GM12874 (cell line): ENCODE measurements around the gene CDC42EP1.
A peak's percentile ranks its signal among the peaks of the same experiment; 100 is the strongest.

Source experiments
- TF ChIP-seq, protein P1 (sequence below): IDR thresholded peaks from 2 replicates; pipeline ENCODE4 v1.5.1; 2011; ENCODE audit warnings: low read depth, mild to moderate bottlenecking, control low read depth, low read length, moderate library complexity; ENCODE audit not compliant: insufficient read depth

The CDC42EP1 gene

DNA sequence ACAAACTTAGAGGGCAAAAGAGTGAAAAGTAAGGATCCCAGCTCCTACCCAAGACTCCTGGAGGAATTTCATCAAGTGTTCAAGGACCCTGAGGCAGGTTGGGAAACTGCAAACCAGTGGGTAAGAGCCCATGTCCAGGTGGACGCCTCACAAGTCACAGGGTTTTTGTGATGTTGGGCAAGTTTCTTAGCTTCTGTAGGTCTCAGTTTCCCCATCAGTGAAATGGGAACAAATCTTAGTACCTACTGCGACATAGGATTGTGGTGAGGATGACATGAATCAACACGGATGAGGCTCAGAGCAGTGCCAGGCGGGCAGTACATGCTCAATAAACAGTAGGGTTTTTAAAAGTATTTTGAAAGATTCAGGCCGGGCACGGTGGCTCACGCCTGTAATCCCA lies 17.3 kb upstream of the CDC42EP1 start:
- TF ChIP-seq, protein P1, sequence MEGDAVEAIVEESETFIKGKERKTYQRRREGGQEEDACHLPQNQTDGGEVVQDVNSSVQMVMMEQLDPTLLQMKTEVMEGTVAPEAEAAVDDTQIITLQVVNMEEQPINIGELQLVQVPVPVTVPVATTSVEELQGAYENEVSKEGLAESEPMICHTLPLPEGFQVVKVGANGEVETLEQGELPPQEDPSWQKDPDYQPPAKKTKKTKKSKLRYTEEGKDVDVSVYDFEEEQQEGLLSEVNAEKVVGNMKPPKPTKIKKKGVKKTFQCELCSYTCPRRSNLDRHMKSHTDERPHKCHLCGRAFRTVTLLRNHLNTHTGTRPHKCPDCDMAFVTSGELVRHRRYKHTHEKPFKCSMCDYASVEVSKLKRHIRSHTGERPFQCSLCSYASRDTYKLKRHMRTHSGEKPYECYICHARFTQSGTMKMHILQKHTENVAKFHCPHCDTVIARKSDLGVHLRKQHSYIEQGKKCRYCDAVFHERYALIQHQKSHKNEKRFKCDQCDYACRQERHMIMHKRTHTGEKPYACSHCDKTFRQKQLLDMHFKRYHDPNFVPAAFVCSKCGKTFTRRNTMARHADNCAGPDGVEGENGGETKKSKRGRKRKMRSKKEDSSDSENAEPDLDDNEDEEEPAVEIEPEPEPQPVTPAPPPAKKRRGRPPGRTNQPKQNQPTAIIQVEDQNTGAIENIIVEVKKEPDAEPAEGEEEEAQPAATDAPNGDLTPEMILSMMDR: no peak

DNA sequence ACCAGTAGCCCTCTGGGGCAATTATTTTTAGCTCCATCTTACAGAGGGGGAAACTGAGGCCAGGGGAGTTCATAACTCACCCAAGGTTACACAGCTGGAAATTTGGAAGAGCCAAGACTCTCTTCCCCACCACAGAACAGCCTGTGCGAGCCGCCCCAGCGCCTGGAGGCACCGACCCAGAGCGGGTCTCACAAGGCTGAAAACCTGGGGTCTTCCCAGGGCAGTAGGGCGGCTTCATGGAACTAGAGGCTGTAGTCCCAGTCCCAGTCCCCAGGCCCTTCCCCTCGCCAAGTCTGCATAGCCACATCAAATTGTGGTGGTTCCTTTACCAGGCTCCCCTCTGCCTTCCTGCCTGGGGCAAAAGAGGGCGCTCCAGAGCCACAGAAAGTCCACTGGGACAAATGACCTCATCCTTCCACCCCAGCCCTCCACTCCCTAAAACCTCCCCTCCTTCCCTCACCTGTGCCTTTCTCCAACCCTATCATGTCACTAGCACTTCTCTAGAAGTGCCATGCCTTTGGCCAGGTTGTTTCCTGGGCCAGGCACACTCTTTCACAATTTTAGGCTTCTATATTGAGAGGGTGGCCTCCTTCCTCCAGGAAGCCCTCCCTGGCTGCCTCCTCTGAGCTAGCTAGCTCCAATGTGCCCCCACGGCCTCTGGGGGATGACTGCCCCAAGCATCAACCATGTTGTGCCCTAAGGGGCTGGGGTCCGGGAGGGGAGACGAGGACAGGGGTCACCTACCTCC lies 15.2 kb upstream of the CDC42EP1 start:
- TF ChIP-seq, protein P1: peak; percentile 77

DNA sequence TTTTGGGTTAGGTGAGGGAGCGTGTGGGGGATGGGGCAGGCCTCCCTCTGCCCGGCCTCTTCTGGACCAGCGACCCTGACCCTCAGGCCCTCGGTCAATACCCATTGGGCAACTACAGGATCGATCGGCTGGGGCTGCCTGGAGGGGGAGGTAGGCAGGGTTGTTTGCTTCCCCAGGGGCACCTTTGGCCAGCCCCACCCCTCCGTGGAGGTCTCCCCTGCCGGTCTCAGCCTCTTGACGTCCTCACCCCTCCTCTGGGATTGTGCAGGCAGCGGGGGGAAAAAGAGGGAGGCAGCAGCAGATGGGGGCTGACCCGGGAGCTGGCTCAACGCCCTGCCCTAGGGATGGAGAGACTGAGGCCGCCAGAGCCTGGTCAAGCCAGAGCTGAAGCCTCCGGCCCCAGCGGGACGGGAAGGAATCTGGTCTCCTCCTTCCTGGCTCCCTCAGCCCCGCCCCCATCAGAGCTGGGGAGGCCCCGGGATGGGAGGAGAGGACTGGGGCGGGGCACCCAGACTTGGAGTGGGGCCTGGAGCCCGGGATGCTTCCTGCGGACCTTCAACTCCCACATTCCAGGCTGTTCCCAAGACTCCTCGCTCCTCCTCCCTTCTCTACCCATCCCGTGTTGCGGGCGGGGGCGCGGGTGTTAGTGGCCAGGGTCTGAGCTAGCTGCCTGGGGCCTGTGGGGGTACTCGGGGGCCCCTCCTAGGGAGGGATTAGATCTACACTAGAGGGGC lies 14.4 kb upstream of the CDC42EP1 start:
- TF ChIP-seq, protein P1: no peak

DNA sequence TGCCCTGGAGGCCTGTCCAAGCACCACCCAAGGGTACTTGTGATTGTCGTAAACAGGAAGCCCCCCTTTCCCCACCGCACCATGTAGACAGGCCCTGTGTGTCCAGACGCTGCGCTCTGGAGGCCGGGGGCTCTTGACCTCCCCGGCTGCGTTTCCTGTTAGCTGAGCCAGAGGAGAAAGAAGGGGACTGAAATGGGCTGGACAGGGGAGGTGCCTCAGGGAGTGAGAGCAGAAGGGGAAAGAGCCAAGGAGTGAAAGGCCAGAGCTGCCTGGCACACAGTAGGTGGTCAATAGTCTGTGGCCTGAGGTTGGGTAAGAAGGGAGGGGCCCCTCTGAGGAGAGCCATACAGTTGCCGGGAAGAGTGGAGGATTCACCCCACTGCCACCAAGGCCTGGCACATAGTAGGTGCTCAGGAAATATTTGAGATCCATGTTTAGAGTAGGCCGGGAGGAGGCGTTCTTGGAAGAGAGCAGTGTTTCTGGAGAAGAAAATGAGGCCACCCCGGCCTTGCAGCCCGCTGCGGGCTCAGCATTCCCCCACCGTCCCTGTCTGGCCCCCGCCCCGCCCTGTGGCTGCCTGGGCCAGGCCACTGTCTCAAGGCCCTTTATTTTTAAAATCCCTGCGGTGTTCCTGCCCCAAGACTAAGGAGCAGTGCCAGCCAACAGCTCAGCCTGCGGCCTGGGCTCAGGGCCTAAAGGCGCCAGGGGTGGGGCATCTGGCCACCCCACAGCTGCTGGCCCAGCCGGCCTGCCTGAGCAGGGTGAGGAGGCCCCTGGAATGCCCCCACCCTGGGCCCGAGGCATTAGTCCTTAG lies 13.6 kb upstream of the CDC42EP1 start:
- TF ChIP-seq, protein P1: no peak

DNA sequence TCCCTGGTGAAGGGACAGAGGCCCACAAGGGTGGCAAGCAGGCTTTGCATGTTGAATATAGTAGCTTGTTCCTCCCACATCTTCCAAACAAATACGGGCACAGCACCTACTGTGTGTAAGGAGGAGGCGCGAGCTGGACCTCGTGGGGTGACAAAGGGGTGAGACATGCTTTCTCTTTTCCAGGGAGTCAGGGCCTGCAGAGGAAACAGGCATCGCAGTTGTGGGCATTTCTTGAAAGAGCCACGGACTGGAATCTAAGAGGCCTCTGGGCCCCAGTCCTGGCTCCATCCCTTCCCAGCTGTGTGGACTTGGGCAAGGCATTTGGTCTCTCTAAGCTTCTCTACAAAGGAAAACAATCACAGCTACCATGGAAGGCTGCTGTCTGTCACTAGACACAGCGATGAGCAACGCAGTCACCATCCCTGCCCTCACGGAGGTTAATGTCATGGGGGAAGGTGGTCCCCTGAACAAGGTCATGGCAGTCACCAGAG lies 13.0 kb upstream of the CDC42EP1 start:
- TF ChIP-seq, protein P1: no peak

DNA sequence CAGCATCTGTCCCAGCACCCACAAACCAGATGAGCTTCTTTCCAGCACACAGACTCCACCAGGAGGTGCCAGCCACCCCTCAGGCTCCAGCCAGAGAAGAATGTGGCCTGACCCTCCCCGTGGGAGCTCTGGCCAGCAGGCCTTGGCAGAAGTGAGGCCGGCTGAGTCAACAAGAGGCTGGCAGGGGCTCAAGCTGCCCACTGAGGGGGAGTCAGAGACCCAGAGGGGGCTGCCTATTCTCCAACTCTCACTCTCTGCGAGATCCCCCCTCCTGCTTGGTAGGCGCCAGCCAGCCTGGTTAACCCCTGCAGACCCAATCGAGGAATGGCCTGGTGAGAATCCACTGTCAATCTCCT lies 10.6 kb upstream of the CDC42EP1 start:
- TF ChIP-seq, protein P1: no peak

DNA sequence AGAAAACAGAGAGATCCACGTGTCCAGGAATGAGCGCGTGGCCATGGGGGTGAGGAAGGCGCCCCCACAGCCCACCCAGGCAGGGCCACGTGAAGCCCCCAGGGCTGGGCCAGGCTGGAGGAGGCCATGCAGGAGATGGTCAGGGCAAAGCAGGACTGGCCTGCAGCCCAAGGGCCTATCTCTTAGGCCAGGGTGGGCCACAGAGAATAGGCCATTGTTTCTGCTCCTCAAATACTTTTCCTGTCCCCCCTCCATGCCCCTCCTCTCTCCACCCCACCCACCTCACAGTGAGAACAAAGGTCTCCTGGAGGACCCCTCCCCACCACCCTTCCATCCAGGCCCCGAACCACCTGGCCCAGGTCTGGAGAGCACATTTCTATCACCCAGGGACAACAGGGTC lies 8.3 kb upstream of the CDC42EP1 start:
- TF ChIP-seq, protein P1: no peak
